Sigmoid colon (tissue), 7 donors: ENCODE measurements around the gene LRRC28. TPM values are rescaled to one million over a fixed set of nuclear protein-coding genes. Genes with fewer than 3 reads are reported as not detected.

ENCODE experiments used
- DNase-seq: peaks from one replicate; pipeline ENCODE4 v3.0.0-alpha.2; 2019
- H3K27ac ChIP-seq, 4 donors: fragments of 200-600 bp; sonication (generic); one replicate each; pipeline ENCODE4 v1.5.1; 2016 to 2019; ENCODE audit warnings: mild to moderate bottlenecking in 1 of 4
- H3K27me3 ChIP-seq, 3 donors: fragments of 200-600 bp; sonication (generic); one replicate each; pipeline ENCODE4 v1.5.1; 2019; ENCODE audit warnings: mild to moderate bottlenecking in 1 of 3
- H3K36me3 ChIP-seq, 4 donors: fragments of 200-600 bp; sonication (generic); one replicate each; pipeline ENCODE4 v1.5.1; 2016 to 2019
- H3K4me1 ChIP-seq, 4 donors: fragments of 200-600 bp; sonication (generic); one replicate each; pipeline ENCODE4 v1.5.1; 2017 to 2019
- H3K4me3 ChIP-seq, 4 donors: fragments of 200-600 bp; sonication (generic); one replicate each; pipeline ENCODE4 v1.5.1; 2017 to 2019; ENCODE audit warnings: mild to moderate bottlenecking in 2 of 4, moderate library complexity in 1 of 4
- H3K9me3 ChIP-seq, 4 donors: fragments of 200-600 bp in 3 of 4; sonication (generic) in 3 of 4; one replicate each; pipeline versions ENCODE4 v1.5.1 to v1.6.1; 2013 to 2019
- EP300 ChIP-seq, 4 donors: sonication (generic); formaldehyde crosslinking; IDR thresholded peaks; one replicate each; pipeline ENCODE4 v1.6.1; 2017; ENCODE audit warnings: antibody characterized with exemption in 4 of 4
- POLR2A ChIP-seq, 2 donors: fragments of 450-650 bp; IDR thresholded peaks; one replicate each; pipeline ENCODE4 v1.6.1; 2016; ENCODE audit warnings: antibody characterized with exemption in 2 of 2, mild to moderate bottlenecking in 2 of 2, moderate library complexity in 2 of 2
- POLR2AphosphoS5 ChIP-seq, 4 donors: sonication (generic); formaldehyde crosslinking; IDR thresholded peaks; one replicate each; pipeline ENCODE4 v1.6.1; 2017; ENCODE audit warnings: antibody characterized with exemption in 4 of 4
- WGBS, 2 donors: extraction: QIAGEN DNeasy Blood & Tissue Kit; methylation state at CpG; one replicate each; pipeline ENCODE4 v1.1.7; 2013; 5-methylcytosine and 5-hydroxymethylcytosine counted together
- intact Hi-C: fragments of 100-400 bp; cut with DNase I; formaldehyde crosslinking; loops from one replicate; pipeline ENCODE4 v1.15.1; 2023
- polyA plus RNA-seq, 3 donors: library from polyadenylated mRNA; stranded (reverse); fragments of 200-250 nt; gene quantifications; one replicate each; pipeline ENCODE4 v1.2.3, GENCODE V29; 2013
- total RNA-seq, 4 donors: library from RNA; depleted of rRNA; stranded (reverse); fragments of >200 nt; gene quantifications; one replicate each; pipeline ENCODE4 v1.1.0, GENCODE V29; 2016
- TF ChIP-seq, protein P1 (sequence below), 4 experiments: fragments of 450-650 bp in 3 of 4; fragments of 200-600 bp in 1 of 4; IDR thresholded peaks; one replicate each; pipeline ENCODE4 v1.5.1; 2016 to 2019; ENCODE audit warnings: antibody characterized with exemption in 4 of 4, mild to moderate bottlenecking in 3 of 4, moderate library complexity in 2 of 4
- donor health status: healthy with polysubstance abuse.
- donor health status: Bipolar disorder and iron deficiency.
- donor health status: healthy.

Gene LRRC28
- total and polyA plus RNA-seq, 7 donors: 13.6 to 52.3 (median 24.4) TPM

DNA sequence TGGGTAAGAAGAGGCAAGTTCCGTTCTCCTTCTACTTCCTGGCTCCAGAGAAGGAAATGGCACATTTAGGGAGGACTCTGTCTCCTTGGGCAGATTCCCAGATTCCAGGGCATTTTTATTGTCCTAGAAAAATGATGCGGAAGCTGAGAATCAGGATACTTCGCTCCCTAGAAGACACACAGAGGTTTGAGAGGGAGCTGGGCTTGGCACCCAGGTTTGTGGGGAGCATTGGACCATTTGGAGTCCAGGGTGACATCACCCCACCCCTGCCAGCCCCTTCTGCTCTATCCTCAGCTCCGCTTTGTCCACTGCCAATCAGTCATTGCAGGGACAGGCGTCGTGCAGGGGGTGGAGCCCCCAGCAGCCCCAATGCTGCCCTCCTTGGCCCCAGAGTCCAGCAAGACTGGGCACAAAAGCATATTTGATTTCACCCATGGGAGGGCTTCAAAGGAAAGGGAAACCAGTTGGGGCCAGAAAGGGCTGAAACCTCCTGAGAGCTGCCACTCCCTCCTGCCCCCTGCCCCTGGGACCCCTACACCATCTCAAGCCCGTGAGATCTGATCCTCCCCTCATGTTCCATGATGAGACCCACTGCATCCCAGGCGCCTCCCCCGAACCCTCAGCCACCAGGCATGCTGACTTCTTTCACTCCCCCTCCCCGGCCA, 184.7 kb downstream of the LRRC28 start:
- Histone ChIP-seq H3K27me3 (no peaks in the 10 kb centered on the region), H3K9me3 (no peaks in the 10 kb centered on the region), H3K4me3 (no peak overlapping the region), H3K4me1 (peaks cover 0 to 37% (median 20%) of the 10 kb centered on the region in 4 donors), H3K36me3 (no peaks in the 10 kb centered on the region), H3K27ac (peak overlapping the region in 2 of 4 donors; percentile 2 to 37)
- TF ChIP-seq POLR2AphosphoS5 (IDR thresholded peaks at IDR 0.05): no peak
- no peak for TF ChIP-seq POLR2A (IDR thresholded peaks at IDR 0.05)
- TF ChIP-seq, protein P1, sequence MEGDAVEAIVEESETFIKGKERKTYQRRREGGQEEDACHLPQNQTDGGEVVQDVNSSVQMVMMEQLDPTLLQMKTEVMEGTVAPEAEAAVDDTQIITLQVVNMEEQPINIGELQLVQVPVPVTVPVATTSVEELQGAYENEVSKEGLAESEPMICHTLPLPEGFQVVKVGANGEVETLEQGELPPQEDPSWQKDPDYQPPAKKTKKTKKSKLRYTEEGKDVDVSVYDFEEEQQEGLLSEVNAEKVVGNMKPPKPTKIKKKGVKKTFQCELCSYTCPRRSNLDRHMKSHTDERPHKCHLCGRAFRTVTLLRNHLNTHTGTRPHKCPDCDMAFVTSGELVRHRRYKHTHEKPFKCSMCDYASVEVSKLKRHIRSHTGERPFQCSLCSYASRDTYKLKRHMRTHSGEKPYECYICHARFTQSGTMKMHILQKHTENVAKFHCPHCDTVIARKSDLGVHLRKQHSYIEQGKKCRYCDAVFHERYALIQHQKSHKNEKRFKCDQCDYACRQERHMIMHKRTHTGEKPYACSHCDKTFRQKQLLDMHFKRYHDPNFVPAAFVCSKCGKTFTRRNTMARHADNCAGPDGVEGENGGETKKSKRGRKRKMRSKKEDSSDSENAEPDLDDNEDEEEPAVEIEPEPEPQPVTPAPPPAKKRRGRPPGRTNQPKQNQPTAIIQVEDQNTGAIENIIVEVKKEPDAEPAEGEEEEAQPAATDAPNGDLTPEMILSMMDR (IDR thresholded peaks at IDR 0.05): no peak
- TF ChIP-seq EP300 (IDR thresholded peaks at IDR 0.05): no peak
- peak; percentile 56 for DNase-seq
- WGBS, 2 donors: 50 to 72% methylated on average over 10 of the region's 10 CpGs
- intact Hi-C loops: no loop called here

DNA sequence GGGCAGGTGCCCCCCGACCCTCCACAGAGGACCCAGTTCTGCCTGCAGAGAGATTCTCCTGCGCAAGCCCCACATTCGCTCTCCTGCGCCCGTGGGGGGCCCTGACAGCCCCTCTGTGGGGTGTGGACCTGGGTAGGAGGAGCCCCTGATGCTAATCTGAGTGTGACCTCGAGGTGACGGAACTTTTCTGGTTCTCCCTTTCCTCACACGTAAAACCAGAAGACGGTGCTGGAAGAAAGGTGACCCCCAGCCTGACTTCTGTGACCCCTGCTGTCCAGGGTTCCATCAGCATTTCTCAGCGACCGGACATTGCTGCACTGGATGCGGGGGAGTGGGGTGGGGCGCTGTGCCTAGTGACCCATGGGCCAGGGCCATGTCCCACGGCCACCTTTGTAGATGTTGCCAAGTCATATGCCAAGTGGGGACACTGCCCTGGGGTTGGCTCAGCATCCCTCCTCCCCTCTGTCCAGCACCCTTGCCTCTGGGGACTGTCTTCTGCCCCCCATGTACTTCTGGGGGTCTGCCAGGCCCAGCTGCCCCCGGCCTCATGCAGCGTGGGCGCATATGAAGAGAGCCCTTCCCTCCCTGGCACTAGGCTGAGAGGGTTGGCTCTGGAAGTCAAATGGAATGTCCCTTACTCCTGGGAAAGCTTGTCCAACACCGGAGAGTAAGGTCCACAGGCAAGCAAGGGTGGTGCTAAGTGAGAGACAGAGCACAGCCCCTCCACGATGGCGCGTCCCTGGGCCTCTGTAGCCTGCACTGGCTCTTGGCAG, 185.4 kb downstream of the LRRC28 start:
- 87 to 88% methylated on average over 21 of the region's 21 CpGs for WGBS, 2 donors
- Histone ChIP-seq H3K9me3 (no peaks in the 10 kb centered on the region), H3K27ac (peak overlapping the region in 1 of 4 donors; percentile 71), H3K4me1 (peaks cover 0 to 43% (median 26%) of the 10 kb centered on the region in 4 donors), H3K27me3 (no peaks in the 10 kb centered on the region), H3K36me3 (no peaks in the 10 kb centered on the region), H3K4me3 (no peak overlapping the region)
- DNase-seq: peak; percentile 54
- intact Hi-C loops: no loop called here
- no peak for TF ChIP-seq POLR2AphosphoS5 (IDR thresholded peaks at IDR 0.05)
- TF ChIP-seq, protein P1 (IDR thresholded peaks at IDR 0.05): no peak
- TF ChIP-seq EP300 (IDR thresholded peaks at IDR 0.05): no peak
- TF ChIP-seq POLR2A (IDR thresholded peaks at IDR 0.05): no peak

DNA sequence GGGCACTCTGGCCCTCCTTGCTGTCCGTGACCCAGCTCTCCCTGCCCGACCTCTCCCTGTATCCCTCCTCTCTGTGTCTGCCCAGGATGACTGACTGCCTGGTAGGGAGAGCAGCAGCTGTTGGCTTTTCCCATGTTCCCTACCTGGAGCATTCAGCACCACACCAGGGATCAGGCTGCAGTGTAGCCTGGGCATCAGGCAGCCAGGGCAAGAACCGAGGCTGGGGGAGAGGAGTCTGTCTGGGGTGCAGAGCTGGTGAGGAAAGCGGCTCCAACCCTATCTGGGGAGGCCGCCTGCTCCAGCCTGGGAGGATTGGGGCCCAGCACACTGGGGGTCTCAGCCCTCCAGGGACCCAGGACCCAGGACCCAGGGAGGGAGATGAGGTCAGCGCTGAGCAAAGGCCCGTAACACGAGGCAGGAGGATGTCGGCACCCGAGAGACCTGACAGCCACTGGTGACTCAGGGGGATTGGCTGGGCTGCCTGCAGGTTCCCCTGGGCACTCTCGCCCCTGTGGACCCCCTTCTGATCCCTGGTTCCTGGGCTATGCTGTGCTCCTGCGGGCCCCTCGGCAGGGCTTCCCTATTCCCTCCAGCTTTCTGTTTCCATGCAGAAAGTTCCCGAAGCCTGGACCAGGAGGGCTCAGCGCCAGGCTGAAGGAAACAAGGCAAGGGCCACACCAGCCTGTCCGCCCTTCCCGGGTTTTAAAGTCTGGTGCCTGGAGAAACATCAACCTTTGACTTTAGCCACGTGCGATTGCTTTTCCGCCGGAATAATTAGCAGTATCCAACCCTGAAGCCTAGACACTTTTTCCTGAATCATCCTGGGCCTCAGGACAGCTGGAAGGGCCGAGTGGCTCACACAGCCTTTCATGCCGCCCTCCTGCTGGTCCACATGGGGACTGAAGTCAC, 186.3 kb downstream of the LRRC28 start:
- Histone ChIP-seq H3K4me3 (no peak overlapping the region), H3K27ac (peak overlapping the region in 2 of 4 donors; percentile 59 to 71), H3K27me3 (no peaks in the 10 kb centered on the region), H3K4me1 (peaks cover 0 to 51% (median 35%) of the 10 kb centered on the region in 4 donors), H3K9me3 (no peaks in the 10 kb centered on the region), H3K36me3 (no peaks in the 10 kb centered on the region)
- DNase-seq: peak; percentile 64
- 85 to 89% methylated on average over 23 of the region's 23 CpGs for WGBS, 2 donors
- TF ChIP-seq POLR2A (IDR thresholded peaks at IDR 0.05) (no peak), POLR2AphosphoS5 (IDR thresholded peaks at IDR 0.05) (no peak), EP300 (IDR thresholded peaks at IDR 0.05) (no peak)
- TF ChIP-seq, protein P1 (IDR thresholded peaks at IDR 0.05): no peak
- intact Hi-C loops: no loop called here

DNA sequence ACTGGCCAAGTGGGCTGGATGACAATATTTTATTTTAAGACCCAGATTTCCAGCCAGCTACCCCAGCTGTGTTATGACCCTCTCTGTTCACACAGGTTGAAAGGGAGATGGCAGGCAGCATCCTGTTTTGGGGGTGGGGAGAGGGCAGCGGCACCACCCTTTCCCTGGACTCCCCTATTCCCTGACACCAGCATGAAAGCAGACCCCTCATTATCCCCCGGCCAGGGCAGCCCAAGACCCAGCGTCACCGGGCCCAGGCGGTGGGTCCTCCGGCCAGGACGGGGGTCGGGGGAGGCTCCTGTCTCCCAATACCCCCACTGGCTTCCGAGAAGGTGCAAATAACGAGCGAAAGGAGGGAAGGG, 186.9 kb downstream of the LRRC28 start:
- 93 to 94% methylated on average over 11 of the region's 11 CpGs for WGBS, 2 donors
- no peak for TF ChIP-seq POLR2A (IDR thresholded peaks at IDR 0.05)
- TF ChIP-seq POLR2AphosphoS5 (IDR thresholded peaks at IDR 0.05): no peak
- no peak for TF ChIP-seq EP300 (IDR thresholded peaks at IDR 0.05)
- TF ChIP-seq, protein P1 (IDR thresholded peaks at IDR 0.05): no peak

More for the DNA sequence above, 186.9 kb downstream of the LRRC28 start:
- Histone ChIP-seq H3K4me3 (no peak overlapping the region), H3K27ac (peak overlapping the region in 3 of 4 donors; percentile 35 to 71 (median 59)), H3K27me3 (no peaks in the 10 kb centered on the region), H3K9me3 (no peaks in the 10 kb centered on the region), H3K36me3 (no peaks in the 10 kb centered on the region), H3K4me1 (peaks cover 0 to 51% (median 41%) of the 10 kb centered on the region in 4 donors)
- intact Hi-C loops: no loop called here
- DNase-seq: peak; percentile 48
